Activated CD8-positive, alpha-beta memory T cell treated with anti-CD3 and anti-CD28 coated beads, Interleukin-2, amount 50 U/mL, for 1 hour (primary cell): Measurements from ENCODE around the gene USP12.
"Not testable (repeated sequence)": the region's sequence is repeated elsewhere in the genome, so short reads cannot be mapped to it uniquely, and the experiment has no call there.

ENCODE experiments used
- DNase-seq: peaks from one replicate; pipeline ENCODE4 v3.0.0-alpha.2; 2020; ENCODE audit errors: extremely low read depth

Gene USP12

GRCh38 chr13:27076421-27076820 is 95.2 kb downstream of the USP12 start:
- DNase-seq, result no peak

DNA sequence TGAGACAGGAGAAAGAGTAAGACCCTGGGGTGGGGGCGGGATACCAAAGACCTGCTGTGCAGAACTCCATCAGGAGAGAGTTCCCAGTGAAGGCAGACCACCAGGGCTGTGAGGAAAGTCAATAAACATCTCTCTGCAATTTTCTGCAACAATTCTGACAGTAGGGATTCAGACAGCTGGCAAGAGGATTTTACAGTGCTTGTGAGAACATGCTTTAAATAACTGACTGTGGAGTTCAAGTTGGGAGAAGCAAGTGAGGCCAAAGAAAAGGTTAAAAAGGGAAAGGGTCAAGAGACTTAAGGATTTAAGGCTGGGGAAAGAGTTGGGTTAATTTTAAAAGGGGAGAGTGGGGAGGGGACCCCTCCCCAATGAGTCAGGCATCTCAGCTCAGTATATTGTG is 98.4 kb downstream of the USP12 start:
- DNase-seq, result no peak

DNA sequence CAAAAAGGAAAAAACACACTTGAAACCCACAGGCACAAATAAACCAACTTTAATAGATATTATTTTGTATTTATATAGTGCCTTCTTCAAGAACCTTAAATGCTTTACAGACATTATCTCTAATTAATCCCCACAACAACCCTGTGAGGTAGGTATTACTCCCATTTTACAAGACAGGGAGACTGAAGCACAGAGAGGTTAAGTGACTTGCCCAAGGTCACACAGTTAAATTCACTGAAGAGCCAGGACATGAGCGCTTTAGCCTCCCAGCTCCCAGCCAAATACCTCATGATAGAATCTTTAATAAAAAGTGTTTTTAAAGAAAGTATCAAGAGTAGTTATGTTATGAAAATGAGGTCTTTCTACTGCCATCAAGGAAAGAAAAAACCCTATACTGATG is 105.5 kb downstream of the USP12 start:
- DNase-seq, result not testable (repeated sequence)

DNA sequence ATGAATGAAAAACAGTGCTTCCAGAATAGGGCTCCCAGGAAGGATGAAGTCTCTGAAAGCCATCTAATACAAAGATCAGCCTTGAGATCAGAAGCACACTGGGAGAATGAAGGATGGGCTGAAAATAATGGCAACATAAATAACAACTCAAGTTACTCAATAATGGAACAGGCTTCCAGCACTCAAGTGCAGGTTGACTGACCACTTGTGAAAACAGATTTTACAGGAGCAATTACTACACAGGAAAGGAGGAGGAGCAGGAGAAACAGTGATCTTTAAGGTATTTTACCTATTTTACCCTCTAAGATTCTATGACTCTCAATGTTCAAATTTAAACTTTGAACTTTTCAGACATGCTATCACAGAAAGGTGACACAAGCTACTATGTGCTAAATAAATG is 106.0 kb downstream of the USP12 start:
- no peak for DNase-seq

- no peak for DNase-seq
Measured at GRCh38 chr13:27064252-27064995, 107.2 kb downstream of the USP12 start.

DNA sequence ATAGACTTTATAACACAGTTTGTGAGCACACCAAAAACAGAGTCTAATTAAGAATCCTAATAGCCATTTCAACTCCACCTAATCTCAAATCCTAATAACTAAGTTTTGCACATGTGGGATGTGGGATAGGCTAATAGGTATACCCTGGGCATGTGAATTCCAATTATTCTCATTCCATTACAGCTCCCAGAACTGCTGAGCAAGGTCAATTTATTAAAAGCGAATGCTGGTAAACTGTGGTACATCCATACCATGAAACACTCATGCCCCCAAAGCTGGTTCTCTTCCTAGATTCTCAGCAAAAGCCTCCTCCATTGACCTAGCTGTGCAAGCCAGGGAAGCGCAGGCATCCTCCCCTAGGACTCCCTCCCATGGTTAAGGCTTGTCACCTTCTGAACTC is 113.8 kb downstream of the USP12 start:
- DNase-seq, result no peak

DNA sequence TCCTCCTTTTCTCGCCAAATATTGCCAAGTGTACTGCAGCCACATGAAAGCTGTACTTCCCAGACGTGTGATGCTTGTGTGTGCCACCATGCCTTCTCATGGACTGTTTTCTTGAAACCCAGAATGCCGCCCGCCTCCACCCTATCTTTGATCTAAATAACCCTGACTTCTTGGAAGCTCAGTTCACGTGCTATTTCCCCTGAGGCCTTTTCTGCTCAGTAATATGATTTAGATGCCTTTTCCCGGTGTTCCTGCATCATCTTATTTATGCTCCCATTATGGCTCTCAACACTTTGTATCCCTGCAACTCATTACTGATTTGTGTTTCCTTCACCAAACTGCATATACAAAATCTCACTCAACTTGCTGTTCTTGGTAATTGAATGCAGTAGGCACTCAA is 116.1 kb downstream of the USP12 start:
- DNase-seq, result no peak

DNA sequence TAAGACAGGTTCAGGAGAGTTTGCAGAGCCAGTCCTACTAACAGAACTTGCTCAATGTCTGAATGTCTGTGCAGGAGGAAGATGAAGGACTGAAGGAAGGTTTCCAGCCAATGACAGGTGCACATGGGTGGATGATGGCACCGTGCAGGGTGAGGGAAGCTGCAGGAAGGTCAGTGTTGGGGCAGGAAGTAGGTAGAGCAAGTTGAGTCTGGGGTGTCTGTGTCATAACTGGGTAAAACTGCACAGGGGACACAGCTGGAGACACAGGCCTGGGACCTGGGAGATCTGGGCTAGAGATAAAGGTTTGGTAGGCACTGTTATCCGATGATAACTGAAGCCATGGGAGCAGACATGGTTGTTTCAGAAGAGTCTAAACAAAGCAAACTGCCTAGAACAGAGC is 116.9 kb downstream of the USP12 start:
- DNase-seq, result no peak

DNA sequence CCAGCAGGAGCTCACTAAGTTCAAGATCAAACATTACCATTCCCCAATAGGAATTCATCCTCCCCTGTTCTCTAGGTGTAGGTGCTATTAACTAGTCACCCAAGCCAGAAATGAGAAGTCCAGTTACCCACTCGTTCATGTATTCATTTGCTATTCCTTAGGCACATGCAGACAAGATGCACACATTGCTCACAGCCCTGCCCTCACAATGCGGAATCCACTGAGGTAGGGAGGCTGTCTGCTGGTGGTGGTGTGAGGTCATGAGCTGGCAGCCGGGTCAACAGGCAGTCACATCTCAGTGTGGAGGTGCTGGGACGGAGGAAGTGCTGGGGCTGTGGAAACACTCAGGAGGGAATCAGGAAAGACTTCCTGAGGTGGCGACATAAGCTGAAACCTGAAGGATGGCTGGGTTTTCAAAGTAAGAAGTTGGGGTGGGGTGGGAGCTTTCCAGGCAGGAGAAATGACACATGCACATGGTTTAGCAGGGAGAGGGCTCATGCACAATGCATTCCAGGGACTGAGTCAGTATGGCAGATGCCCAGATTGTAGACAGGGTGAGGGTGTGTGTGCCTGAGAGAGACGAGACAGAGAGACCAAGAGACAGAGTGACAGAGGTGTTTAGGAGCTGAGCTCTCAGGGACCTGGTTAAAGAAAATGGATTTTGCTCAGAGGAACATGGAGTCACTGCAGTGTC is 117.6 kb downstream of the USP12 start:
- no peak for DNase-seq

- no peak for DNase-seq
Measured at GRCh38 chr13:27053210-27053884, 118.3 kb downstream of the USP12 start.

DNA sequence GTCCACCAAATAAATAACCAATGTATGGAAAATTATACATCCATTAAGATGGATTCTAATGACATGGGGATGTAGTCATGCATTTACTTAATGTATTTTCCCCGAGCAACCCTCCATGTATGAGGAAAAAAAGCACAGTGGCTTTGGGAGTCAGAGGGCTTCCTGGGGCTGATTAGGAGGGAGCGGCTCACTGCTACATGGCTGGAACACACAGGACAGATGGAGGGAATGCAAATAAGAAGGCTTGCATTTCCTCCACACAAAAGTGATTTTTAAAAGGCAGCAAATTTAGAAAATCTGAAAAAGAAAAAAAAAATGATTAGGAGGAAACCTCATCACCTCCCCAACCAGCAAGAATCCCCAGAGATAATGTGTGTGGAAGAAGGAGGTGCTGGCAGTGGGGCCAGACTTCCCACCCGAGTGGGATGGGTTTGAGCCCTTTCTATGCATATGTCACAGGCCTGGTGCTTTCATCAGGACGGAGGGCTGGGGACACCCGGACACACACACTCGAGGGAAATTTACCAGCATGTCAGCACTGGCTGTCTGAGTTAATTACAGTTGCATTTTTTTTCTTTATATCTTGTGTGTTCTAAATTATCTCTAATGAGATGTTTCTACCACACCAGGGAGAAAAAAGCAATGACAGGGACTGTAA is 118.9 kb downstream of the USP12 start:
- no peak for DNase-seq

GRCh38 chr13:27047081-27047480 is 124.5 kb downstream of the USP12 start:
- DNase-seq, result no peak

DNA sequence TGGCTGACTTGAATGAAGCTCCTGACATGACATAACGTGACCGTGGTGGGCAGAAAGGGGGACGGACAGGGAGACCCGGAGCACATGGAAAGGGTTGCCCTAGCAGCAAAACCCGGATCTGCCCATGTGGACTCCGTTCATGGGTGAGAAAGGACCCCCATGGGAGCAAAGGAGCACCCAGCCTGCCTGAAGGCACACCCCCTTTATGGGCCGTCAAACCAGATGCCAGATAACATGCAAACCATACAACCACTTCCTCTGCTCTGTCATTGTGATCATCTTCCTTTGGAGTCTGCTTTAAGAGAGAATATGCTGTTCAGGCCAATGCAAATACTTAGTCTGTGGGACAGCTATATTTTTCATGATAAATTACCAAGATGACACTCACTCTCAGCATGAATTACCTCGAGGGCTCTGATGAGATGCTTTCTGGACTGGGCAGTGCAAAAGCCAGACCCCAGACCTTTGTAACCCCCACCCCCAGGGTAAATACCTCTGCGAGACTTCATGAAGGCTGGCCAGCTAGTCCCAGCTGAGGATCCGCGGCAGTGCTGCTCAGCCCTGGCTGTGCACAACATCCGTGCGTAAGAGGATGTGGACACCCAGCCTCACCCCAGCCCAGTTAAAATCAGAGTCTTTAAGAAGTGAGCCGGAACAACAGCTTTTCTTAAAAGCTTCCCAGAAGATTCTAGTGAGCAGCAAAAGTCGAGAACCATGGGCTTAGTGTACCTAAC is 126.6 kb downstream of the USP12 start:
- no peak for DNase-seq

GRCh38 chr13:27043013-27043412 is 128.6 kb downstream of the USP12 start:
- DNase-seq, result no peak

DNA sequence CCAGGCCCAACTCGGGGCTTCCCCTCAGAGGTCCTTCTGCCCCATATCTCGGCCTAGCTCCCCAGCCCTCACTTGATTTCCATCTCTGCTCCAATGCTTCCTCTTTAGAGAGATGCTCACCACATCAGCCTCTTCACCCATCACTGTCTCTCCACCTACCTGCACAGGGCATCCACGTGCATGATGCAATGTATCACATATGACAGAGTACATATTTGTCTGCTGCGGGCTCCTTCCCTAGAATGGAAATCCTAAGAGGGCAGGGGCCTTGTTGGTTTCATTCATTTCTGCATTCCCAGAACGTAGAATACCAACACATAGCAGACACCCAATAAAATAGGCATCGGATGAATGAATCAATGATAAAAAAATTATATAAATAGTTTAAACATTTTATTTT is 130.3 kb downstream of the USP12 start:
- DNase-seq, result no peak

- DNase-seq, result no peak
Measured at GRCh38 chr13:27040826-27041108, 130.8 kb downstream of the USP12 start.

DNA sequence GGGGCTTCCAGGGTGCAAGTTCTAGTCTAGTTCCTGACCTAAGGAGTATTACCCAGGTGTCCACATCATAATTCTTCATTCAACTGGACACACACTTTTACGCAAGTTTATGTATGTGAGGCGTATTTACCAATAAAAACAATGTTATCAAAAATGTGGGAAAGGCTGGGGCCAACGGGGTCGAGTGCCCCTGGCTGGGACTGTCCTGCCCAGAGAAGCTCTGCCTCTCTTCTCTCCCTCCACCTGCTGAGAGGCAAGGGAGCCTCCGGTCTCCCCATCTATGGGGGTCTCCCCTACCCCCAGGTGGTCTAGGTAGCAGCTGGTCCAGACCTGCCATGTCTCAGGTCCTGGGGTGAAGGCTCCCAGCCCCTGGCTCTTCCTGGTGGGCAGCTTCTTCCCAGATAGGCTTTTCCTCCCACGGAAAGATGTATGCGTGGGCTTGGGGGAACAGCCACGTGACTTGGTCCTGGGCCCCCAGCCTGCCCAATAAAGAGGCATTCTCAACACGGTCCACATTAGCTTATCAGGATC is 132.4 kb downstream of the USP12 start:
- no peak for DNase-seq

DNA sequence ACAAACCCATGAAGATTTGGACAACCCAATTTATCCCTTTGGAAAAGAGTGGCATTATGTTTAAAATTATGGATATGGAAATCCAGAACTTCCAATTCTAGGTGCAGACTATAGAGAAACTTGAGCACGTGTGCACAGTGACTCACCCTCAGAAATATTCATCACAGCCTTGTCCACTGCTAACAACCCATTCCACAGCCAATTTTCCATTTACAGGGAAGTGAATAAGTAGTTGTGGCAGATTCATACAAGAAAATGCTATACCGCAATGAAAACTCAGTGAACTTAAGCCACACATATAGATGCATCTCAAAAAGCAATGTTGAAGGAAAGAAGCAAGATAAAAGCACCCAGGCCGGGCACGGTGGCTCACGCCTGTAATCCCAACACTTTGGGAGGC is 133.3 kb downstream of the USP12 start:
- no peak for DNase-seq

DNA sequence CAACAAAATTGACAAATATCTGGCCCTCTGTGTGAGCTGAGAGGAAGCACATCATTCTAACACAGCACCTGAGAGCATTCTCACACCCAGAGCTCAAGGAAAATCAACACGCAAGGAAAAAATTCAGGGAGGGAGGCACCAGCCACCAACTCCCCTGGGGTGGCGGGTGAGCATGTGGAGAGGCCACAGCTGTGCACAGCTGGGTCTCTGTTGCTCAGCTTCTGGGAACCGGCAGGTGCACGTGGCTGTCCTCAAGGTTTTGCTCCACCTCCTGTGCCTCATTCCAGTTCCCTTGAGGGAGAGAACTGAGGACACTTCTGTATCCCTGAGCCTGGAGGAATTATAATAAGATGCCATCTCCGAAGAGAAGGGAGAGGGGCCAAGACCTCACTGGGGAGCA is 134.0 kb downstream of the USP12 start:
- DNase-seq, result no peak

DNA sequence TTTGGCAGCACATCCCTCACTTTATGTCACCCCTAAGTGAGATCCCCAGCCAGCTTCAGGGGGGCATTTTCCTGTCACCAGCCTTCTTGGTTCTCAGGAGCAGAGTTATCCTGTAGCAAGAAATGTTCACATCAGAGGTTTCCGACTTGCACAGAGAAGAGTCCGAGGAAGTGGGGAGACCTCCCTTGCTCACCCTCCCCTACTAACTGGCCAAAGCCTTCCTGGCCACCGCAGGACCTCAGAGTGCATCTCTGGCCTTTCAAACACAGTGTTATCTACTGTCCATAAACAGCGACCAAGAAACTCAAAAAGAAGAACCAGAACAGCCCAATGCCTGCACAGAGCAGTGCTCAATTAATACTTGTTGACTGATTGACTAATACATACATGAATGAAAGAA is 134.4 kb downstream of the USP12 start:
- DNase-seq, result no peak

DNA sequence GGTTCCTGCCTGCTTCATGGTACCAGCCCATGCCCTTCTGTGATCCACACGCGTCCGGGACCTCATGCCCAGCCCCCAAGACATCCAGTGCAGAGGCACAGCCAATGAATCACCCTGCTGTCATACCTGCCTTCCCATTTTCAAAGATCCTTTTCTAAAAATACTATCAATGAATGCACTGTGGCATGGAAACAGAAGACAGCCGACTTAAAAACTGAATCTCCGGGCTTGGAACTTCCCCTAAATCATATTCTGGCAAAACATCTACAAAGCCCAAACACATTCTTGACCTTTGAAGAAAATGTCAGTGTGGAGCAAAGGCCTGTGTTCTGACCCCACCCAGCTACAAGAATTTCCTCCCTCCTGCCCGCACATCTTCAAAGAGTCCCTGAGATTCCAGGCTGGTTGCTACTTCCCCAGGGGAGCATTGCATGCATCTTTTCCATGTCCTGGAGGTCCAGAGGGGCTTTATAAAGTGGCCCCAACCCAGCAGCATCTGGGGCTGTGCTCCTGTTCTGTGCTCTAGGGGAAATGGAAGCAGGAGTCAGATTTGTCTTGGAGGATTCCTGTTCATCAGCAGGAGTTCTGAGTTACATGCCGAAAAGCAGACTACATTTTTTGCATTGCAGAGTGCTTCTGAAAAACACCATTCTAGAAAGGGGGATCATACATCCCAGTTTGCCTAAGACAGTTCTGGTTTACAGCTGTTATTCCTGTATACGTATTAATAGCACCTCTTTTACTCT is 135.2 kb downstream of the USP12 start:
- no peak for DNase-seq
